Measurements from ENCODE around the gene ZSWIM6.

DNA sequence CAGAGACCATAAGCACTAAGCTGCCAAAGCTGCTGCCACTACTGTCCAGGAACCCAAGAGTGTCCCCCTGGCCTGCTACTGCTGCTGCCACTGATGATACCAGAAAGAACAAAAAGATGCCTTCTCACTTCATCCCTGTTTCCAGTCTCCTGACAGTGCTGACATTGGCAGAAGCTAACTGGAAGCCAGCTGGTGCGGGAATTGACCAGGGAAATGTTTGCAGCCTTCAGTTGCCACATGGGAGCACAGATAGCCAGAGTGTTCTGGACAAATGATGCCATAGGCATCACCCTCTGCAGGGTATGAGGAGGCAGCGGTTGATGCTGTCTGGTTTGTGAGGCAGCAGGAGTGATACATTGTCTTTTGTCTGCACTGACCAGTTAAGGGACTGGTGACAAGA is 258.4 kb downstream of the ZSWIM6 start:
- TF ChIP-seq, protein P1, sequence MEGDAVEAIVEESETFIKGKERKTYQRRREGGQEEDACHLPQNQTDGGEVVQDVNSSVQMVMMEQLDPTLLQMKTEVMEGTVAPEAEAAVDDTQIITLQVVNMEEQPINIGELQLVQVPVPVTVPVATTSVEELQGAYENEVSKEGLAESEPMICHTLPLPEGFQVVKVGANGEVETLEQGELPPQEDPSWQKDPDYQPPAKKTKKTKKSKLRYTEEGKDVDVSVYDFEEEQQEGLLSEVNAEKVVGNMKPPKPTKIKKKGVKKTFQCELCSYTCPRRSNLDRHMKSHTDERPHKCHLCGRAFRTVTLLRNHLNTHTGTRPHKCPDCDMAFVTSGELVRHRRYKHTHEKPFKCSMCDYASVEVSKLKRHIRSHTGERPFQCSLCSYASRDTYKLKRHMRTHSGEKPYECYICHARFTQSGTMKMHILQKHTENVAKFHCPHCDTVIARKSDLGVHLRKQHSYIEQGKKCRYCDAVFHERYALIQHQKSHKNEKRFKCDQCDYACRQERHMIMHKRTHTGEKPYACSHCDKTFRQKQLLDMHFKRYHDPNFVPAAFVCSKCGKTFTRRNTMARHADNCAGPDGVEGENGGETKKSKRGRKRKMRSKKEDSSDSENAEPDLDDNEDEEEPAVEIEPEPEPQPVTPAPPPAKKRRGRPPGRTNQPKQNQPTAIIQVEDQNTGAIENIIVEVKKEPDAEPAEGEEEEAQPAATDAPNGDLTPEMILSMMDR (IDR thresholded peaks at IDR 0.05): no peak
- no peak for TF ChIP-seq POLR2A (IDR thresholded peaks at IDR 0.05)
